ENCODE data around the gene POC1A. TPM values are rescaled to one million over a fixed set of nuclear protein-coding genes. Genes with fewer than 3 reads are reported as not detected.

POC1A gene
- total and polyA plus RNA-seq, 9 of the 15 experiments (the other 6 are each of a cell fraction or from before 2014, with no cell fraction given), result 7.2 to 17.5 (median 12.1) TPM

DNA sequence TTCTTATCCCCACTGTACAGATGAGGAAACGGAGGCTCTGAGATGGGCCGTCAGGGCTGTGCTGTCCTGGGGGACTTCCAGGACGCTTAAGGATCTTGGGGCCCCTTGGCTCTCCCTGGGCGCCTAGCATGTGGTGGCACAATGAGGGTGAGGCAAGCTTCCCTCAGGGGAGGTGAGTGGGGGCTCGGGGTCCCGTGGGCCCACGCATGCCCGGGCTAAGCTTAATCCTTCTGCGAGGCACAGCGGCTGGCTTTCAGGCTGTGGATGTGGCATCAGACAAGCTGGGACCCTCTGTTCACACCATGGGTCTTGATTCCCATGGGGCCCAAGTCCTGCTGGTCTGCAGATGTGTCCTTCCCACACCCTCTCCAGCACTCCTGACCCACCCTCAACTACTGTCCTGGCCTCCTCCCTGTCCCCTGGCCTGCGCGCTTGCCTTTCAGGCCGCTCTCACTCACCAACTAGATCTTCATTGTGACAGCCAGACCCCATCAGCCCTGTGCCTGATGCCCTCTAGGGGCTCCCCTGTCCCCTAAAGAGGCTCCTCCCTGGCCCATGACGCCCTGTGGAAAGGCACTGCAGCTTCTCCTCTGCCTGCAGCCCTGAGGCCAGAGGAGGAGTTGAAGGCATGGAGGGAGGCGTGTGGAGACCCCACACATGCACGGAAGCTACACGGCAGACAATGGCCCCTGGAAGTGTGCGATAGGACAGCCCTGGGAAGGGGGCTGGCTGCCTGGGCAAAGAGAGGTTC is 109.2 kb downstream of the POC1A start:
- in situ Hi-C loops (cut with MboI) (loop anchor here (5.0 kb wide), 1 partner anchor 33 kb away; no protein-coding TSS in a partner anchor), intact Hi-C loops (cut with micrococcal nuclease) (no loop called here)
- TF ChIP-seq, protein P1, sequence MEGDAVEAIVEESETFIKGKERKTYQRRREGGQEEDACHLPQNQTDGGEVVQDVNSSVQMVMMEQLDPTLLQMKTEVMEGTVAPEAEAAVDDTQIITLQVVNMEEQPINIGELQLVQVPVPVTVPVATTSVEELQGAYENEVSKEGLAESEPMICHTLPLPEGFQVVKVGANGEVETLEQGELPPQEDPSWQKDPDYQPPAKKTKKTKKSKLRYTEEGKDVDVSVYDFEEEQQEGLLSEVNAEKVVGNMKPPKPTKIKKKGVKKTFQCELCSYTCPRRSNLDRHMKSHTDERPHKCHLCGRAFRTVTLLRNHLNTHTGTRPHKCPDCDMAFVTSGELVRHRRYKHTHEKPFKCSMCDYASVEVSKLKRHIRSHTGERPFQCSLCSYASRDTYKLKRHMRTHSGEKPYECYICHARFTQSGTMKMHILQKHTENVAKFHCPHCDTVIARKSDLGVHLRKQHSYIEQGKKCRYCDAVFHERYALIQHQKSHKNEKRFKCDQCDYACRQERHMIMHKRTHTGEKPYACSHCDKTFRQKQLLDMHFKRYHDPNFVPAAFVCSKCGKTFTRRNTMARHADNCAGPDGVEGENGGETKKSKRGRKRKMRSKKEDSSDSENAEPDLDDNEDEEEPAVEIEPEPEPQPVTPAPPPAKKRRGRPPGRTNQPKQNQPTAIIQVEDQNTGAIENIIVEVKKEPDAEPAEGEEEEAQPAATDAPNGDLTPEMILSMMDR (IDR thresholded peaks at IDR 0.05 in 2 of 3, conservative IDR thresholded peaks at IDR 0.05 in 1 of 3; ENCODE audit: insufficient read depth in 2 of 3, low read depth in 1 of 3, low read length in 3 of 3), result peak in 1 of 3 experiments; percentile 16; a peak in 1 of 6 replicates
- TF ChIP-seq ILK (tag; IDR thresholded peaks at IDR 0.05; ENCODE audit: borderline replicate concordance, low read depth) (no peak), PCBP2 (IDR thresholded peaks at IDR 0.05; ENCODE audit: low read depth, low read length, poor library complexity, severe bottlenecking) (no peak), HDAC8 (tag; IDR thresholded peaks at IDR 0.05) (no peak)
- Histone ChIP-seq H3K4me2 (ENCODE audit: insufficient read depth, low read length) (no peak overlapping the region), H3K27ac (ENCODE audit: extremely low read depth, low read depth, low read length) (no peak overlapping the region), H3K4me3 (no peak overlapping the region), H2AFZ (ENCODE audit: low read depth, low read length) (no peak overlapping the region), H4K20me1 (replicated peaks; ENCODE audit: control insufficient read depth, insufficient read depth, low read length) (no peaks in the 10 kb centered on the region), H3K9me1 (ENCODE audit: control insufficient read depth, insufficient read depth, low read length) (no peaks in the 10 kb centered on the region), H3K36me3 (ENCODE audit: control insufficient read depth, insufficient read depth, low read length) (peaks cover 11% of the 10 kb centered on the region; the same call in 1 of the 3 replicates), H3K9me3 (replicated peaks; ENCODE audit: control insufficient read depth, insufficient read depth, low read depth, low read length) (no peaks in the 10 kb centered on the region), H3K79me2 (ENCODE audit: control insufficient read depth, insufficient read depth, low read length) (no peaks in the 10 kb centered on the region), H3K4me1 (replicated peaks in 1 of 2; ENCODE audit: control insufficient read depth in 2 of 2, insufficient read depth in 2 of 2, low read length in 2 of 2) (peaks cover 3 to 34% of the 10 kb centered on the region in 2 experiments; a peak in 4 of 5 replicates), H3K9ac (ENCODE audit: insufficient read depth in 1 of 2, low read depth in 2 of 2, low read length in 2 of 2) (peak overlapping the region in 1 of 2 experiments; percentile 71; a peak in 2 of 4 replicates), H3K27me3 (ENCODE audit: control insufficient read depth in 2 of 2, insufficient read depth in 2 of 2, low read length in 2 of 2) (peaks cover 0 to 17% of the 10 kb centered on the region in 2 experiments; a peak in 2 of 5 replicates)
- DNase-seq (ENCODE audit: extremely low read depth in 1 of 4, low spot score in 3 of 4) (peak in 1 of 4 experiments; percentile 28), FAIRE-seq (no peak), ATAC-seq (peak; percentile 45)
- no TSS peak for BruUV-seq (replicated peaks)
- POLR2A ChIA-PET, result interaction anchor here (0.6 to 1.0 kb wide), 2 partner anchors 9 to 77 kb away, joined by 3 read pairs; no protein-coding TSS in a partner anchor
- CTCF ChIA-PET (ENCODE audit: low intra/inter-chr PET ratio), result no interaction called here
- 63% methylated on average over 16 of the region's 18 CpGs for WGBS (ENCODE audit: insufficient coverage, low coverage, missing lambda C conversion rate)

Measured in K562 (cell line).